ENCODE results near the gene PPIH. TPM values are rescaled to one million over a fixed set of nuclear protein-coding genes. Genes with fewer than 3 reads are reported as not detected.
"Not testable (repeated sequence)": the region's sequence is repeated elsewhere in the genome, so short reads cannot be mapped to it uniquely, and the experiment has no call there.

Gene PPIH
- total and polyA plus RNA-seq, 2 experiments from 2014 or later, result 41.7 to 54.6 TPM

GRCh38 chr1:42676534-42677087 lies 18.4 kb downstream of the PPIH start:
- no peak for DNase-seq (ENCODE audit: low read depth in 1 of 2, low spot score in 1 of 2)
- Histone ChIP-seq H3K9me3 (ENCODE audit: low read depth) (no peaks in the 10 kb centered on the region), H3K27ac (no peak overlapping the region), H3K4me1 (ENCODE audit: low read depth) (peaks cover 6% of the 10 kb centered on the region), H3K27me3 (no peaks in the 10 kb centered on the region), H3K4me3 (no peak overlapping the region), H3K36me3 (no peaks in the 10 kb centered on the region)
- TF ChIP-seq CTCF (IDR thresholded peaks at IDR 0.05; ENCODE audit: low read depth, low read length), result no peak

GRCh38 chr1:42679364-42679983 lies 21.3 kb downstream of the PPIH start:
- no peak overlapping the region for H3K27ac ChIP-seq
- peak in 1 of 2 donors; percentile 14 for DNase-seq (ENCODE audit: low read depth in 1 of 2, low spot score in 1 of 2)
- H3K27me3 ChIP-seq, result no peaks in the 10 kb centered on the region
- no peak overlapping the region for H3K4me3 ChIP-seq
- H3K36me3 ChIP-seq, result no peaks in the 10 kb centered on the region
- no peak for TF ChIP-seq CTCF (IDR thresholded peaks at IDR 0.05; ENCODE audit: low read depth, low read length)
- H3K4me1 ChIP-seq (ENCODE audit: low read depth), result peaks cover 19% of the 10 kb centered on the region
- no peaks in the 10 kb centered on the region for H3K9me3 ChIP-seq (ENCODE audit: low read depth)

GRCh38 chr1:42680055-42680454 lies 21.8 kb downstream of the PPIH start:
- Histone ChIP-seq H3K4me1 (ENCODE audit: low read depth) (peaks cover 24% of the 10 kb centered on the region), H3K27ac (no peak overlapping the region), H3K27me3 (no peaks in the 10 kb centered on the region), H3K36me3 (no peaks in the 10 kb centered on the region), H3K9me3 (ENCODE audit: low read depth) (no peaks in the 10 kb centered on the region), H3K4me3 (no peak overlapping the region)
- no peak for DNase-seq (ENCODE audit: low read depth in 1 of 2, low spot score in 1 of 2)
- TF ChIP-seq CTCF (IDR thresholded peaks at IDR 0.05; ENCODE audit: low read depth, low read length), result no peak

- H3K27ac ChIP-seq, result peak overlapping the region; percentile 95
- H3K4me1 ChIP-seq (ENCODE audit: low read depth), result peaks cover 35% of the 10 kb centered on the region
- H3K27me3 ChIP-seq, result no peaks in the 10 kb centered on the region
- DNase-seq (ENCODE audit: low read depth in 1 of 2, low spot score in 1 of 2), result peak; percentile 13 to 32
- H3K36me3 ChIP-seq, result no peaks in the 10 kb centered on the region
- no peak for TF ChIP-seq CTCF (IDR thresholded peaks at IDR 0.05; ENCODE audit: low read depth, low read length)
- H3K4me3 ChIP-seq, result peak overlapping the region; percentile 94
- no peaks in the 10 kb centered on the region for H3K9me3 ChIP-seq (ENCODE audit: low read depth)
Measured at GRCh38 chr1:42680921-42681683, 22.9 kb downstream of the PPIH start.

- TF ChIP-seq CTCF (IDR thresholded peaks at IDR 0.05; ENCODE audit: low read depth, low read length), result no peak
- Histone ChIP-seq H3K36me3 (no peaks in the 10 kb centered on the region), H3K9me3 (ENCODE audit: low read depth) (no peaks in the 10 kb centered on the region), H3K27me3 (no peaks in the 10 kb centered on the region), H3K4me3 (peak within 1 kb of the TSS; percentile 94), H3K27ac (peak within 1 kb of the TSS; percentile 95), H3K4me1 (ENCODE audit: low read depth) (peaks cover 43% of the 10 kb centered on the region)
- DNase-seq (ENCODE audit: low read depth in 1 of 2, low spot score in 1 of 2), result peak; percentile 99
Measured at GRCh38 chr1:42681741-42682483, 23.7 kb downstream of the PPIH start, which contains the start of gene YBX1. TSS of gene YBX1 (plus strand) at chr1:42682418. CDS start at chr1:42682566, 148 bp downstream.

- not testable (repeated sequence) for DNase-seq (ENCODE audit: low read depth in 1 of 2, low spot score in 1 of 2); H3K36me3 ChIP-seq; H3K9me3 ChIP-seq (ENCODE audit: low read depth); H3K27me3 ChIP-seq
- peak overlapping the region; percentile 90 for H3K27ac ChIP-seq
- peaks cover 48% of the 10 kb centered on the region for H3K4me1 ChIP-seq (ENCODE audit: low read depth)
- H3K4me3 ChIP-seq, result peak overlapping the region; percentile 94
Measured at GRCh38 chr1:42682484-42682738, 24.2 kb downstream of the PPIH start.

Data from cardiac muscle cell (in vitro differentiated cells and primary cell).